ENCODE results near the gene C4orf50.

GRCh38 chr4:6031846-6032245 lies 13.6 kb upstream of the C4orf50 start:
- TF ChIP-seq CTCF (IDR thresholded peaks at IDR 0.05; ENCODE audit: insufficient read depth, low read length) (no peak), REST (IDR thresholded peaks at IDR 0.05; ENCODE audit: insufficient replicate concordance, low read depth) (no peak), POLR2AphosphoS5 (IDR thresholded peaks at IDR 0.05; ENCODE audit: low read depth) (no peak)
